Liver (tissue), 9 donors: ENCODE data around the gene C4B. TPM values are rescaled to one million over a fixed set of nuclear protein-coding genes. Genes with fewer than 3 reads are reported as not detected.
"Not testable (repeated sequence)": the region's sequence is repeated elsewhere in the genome, so short reads cannot be mapped to it uniquely, and the experiment has no call there.

Source experiments
- DNase-seq: peaks from one replicate; pipeline ENCODE4 v3.0.0-alpha.2; 2017; ENCODE audit warnings: low spot score
- H3K27ac ChIP-seq, 2 donors: one replicate each; pipeline ENCODE4 v1.7.0; 2013; ENCODE audit warnings: inconsistent platforms in 2 of 2, low read length in 2 of 2, control low read depth in 1 of 2, low read depth in 1 of 2, mild to moderate bottlenecking in 1 of 2
- H3K27me3 ChIP-seq, 4 donors: one replicate each; pipeline versions ENCODE4 v1.6.1 to v1.7.0; 2013; ENCODE audit warnings: low read length in 3 of 4, inconsistent platforms in 1 of 4, mild to moderate bottlenecking in 1 of 4, moderate library complexity in 1 of 4; ENCODE audit not compliant: control insufficient read depth in 4 of 4, insufficient read depth in 4 of 4
- H3K36me3 ChIP-seq, 4 donors: one replicate each; pipeline versions ENCODE4 v1.6.1 to v1.7.0; 2013; ENCODE audit warnings: low read length in 3 of 4, mild to moderate bottlenecking in 3 of 4, low read depth in 1 of 4, moderate library complexity in 1 of 4; ENCODE audit not compliant: control insufficient read depth in 4 of 4, insufficient read depth in 3 of 4
- H3K4me1 ChIP-seq, 4 donors: one replicate each; pipeline versions ENCODE4 v1.6.1 to v1.7.0; 2013; ENCODE audit warnings: low read length in 3 of 4, mild to moderate bottlenecking in 3 of 4, moderate library complexity in 1 of 4; ENCODE audit not compliant: control insufficient read depth in 4 of 4, insufficient read depth in 4 of 4
- H3K4me3 ChIP-seq, 3 donors: one replicate each; pipeline versions ENCODE4 v1.6.1 to v1.7.0; 2013; ENCODE audit warnings: low read length in 3 of 3, control low read depth in 1 of 3, low read depth in 1 of 3, mild to moderate bottlenecking in 1 of 3
- H3K9ac ChIP-seq, 2 donors: one replicate each; pipeline ENCODE4 v1.7.0; 2013; ENCODE audit warnings: low read length in 2 of 2, mild to moderate bottlenecking in 2 of 2, moderate library complexity in 2 of 2, control low read depth in 1 of 2, low read depth in 1 of 2
- H3K9me3 ChIP-seq, 4 donors: one replicate each; pipeline versions ENCODE4 v1.6.1 to v1.7.0; 2013; ENCODE audit warnings: low read length in 3 of 4; ENCODE audit not compliant: control insufficient read depth in 4 of 4
- HNF4A ChIP-seq, 2 donors: conservative IDR thresholded peaks; 2 replicates each; pipeline ENCODE4 v1.6.1; 2016; ENCODE audit warnings: antibody characterized with exemption in 2 of 2, mild to moderate bottlenecking in 2 of 2
- RXRA ChIP-seq, 2 donors: IDR thresholded peaks; 2 replicates each; pipeline ENCODE4 v1.6.1; 2017 to 2018; ENCODE audit warnings: antibody characterized with exemption in 2 of 2, mild to moderate bottlenecking in 1 of 2
- SP1 ChIP-seq: IDR thresholded peaks from 2 replicates; pipeline ENCODE4 v1.6.1; 2018; ENCODE audit warnings: antibody characterized with exemption, mild to moderate bottlenecking
- WGBS: extraction: QIAGEN DNeasy Blood & Tissue Kit; methylation state at CpG from one replicate; pipeline ENCODE4 v1.1.7; 2013; 5-methylcytosine and 5-hydroxymethylcytosine counted together
- polyA plus RNA-seq, 2 donors: library from polyadenylated mRNA; stranded (reverse) in 1 of 2; unstranded in 1 of 2; fragments of 200-250 nt in 1 of 2; fragments of >200 nt in 1 of 2; fragmentation: Nextera tagmentation in 1 of 2; extraction: Ambion mirVana in 1 of 2; gene quantifications; one replicate each; pipeline versions ENCODE4 v1.2.1 to v1.2.3, GENCODE V29; 2013 to 2015
- total RNA-seq, 2 donors: library from RNA; depleted of rRNA; stranded (reverse); fragments of >200 nt; gene quantifications; one replicate each; pipeline ENCODE4 v1.2.3, GENCODE V29; 2014
- donor health status: healthy.
- donor health status: healthy.
- donor health status: healthy.
- donor health status: healthy.
- donor health status: healthy.

Gene C4B
- total and polyA plus RNA-seq, 4 donors: 666 to 3,560 (median 1,406) TPM

- H3K27ac ChIP-seq: peak overlapping the region; percentile 20 to 46
- H3K4me3 ChIP-seq, H3K9ac ChIP-seq, H3K4me1 ChIP-seq, DNase-seq, H3K9me3 ChIP-seq, H3K27me3 ChIP-seq, H3K36me3 ChIP-seq: not testable (repeated sequence)
- WGBS: 91% methylated on average over 4 of the region's 5 CpGs
- TF ChIP-seq RXRA (IDR thresholded peaks at IDR 0.05) (peak in 1 of 2 donors; percentile 30), SP1 (peak; percentile 22), HNF4A (conservative IDR thresholded peaks at IDR 0.05) (peak; percentile 69 to 71)
Observed at GRCh38 chr6:32037136-32037535, 22.5 kb downstream of the C4B start.

DNA sequence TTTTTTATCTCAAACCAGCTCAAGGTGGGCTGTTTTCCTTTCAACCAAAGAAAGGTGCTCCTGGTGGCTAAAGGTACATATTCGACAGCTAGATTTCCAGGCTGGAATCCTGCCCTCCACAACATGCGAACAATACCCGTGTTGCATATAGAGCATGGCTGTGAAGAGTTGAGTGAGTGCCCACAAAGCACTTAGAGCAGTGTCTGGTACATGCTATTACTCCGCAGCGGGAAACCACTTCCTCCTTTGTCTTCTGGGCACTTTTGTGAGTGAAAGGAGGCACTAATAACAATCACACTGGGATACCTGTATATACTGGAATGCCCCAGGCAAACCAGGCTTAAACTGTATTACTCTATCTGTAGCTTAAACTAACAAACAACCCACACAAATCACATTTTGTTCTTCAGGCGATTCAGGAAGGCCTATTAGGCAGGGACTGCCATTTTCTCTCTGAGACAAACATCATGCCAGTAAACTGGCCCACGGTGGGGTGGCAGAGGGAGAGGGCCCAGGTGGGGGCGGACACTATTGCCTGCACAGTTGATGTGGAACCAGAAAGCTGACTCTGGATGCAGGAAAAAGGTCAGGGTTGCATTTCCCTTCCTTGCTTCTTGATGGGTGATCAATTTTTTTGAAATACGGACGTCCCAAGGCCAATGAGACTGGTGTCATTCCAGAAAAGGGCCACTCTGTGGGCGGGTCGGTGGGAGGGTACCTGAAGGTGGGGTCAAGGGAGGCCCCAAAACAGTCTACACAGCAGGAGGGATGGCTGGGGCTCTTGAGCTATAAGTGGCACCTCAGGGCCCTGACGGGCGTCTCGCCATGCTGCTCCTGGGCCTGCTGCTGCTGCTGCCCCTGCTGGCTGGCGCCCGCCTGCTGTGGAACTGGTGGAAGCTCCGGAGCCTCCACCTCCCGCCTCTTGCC is 23.3 kb downstream of the C4B start, which contains the start of gene CYP21A2:
CYP21A2 (plus strand) TSS at position 818 of the 927 bp plus-strand sequence; CDS start at position 826, 8 bp downstream.
- not testable (repeated sequence) for H3K4me3 ChIP-seq, H3K27me3 ChIP-seq, DNase-seq, H3K4me1 ChIP-seq, H3K36me3 ChIP-seq, H3K9ac ChIP-seq, H3K9me3 ChIP-seq
- peak within 1 kb of the TSS; percentile 41 to 56 for H3K27ac ChIP-seq
- 59% methylated on average over 15 of the region's 19 CpGs for WGBS
- TF ChIP-seq HNF4A (conservative IDR thresholded peaks at IDR 0.05) (peak in 1 of 2 donors; percentile 53), RXRA (IDR thresholded peaks at IDR 0.05) (peak in 1 of 2 donors; percentile 59)

DNA sequence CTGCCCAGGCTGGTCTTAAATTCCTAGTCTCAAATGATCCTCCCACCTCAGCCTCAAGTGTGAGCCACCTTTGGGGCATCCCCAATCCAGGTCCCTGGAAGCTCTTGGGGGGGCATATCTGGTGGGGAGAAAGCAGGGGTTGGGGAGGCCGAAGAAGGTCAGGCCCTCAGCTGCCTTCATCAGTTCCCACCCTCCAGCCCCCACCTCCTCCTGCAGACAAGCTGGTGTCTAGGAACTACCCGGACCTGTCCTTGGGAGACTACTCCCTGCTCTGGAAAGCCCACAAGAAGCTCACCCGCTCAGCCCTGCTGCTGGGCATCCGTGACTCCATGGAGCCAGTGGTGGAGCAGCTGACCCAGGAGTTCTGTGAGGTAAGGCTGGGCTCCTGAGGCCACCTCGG is 24.3 kb downstream of the C4B start:
- not testable (repeated sequence) for H3K4me3 ChIP-seq, H3K27ac ChIP-seq, H3K36me3 ChIP-seq, H3K9me3 ChIP-seq, H3K4me1 ChIP-seq, H3K27me3 ChIP-seq, DNase-seq, H3K9ac ChIP-seq
- WGBS: 68% methylated on average over 4 of the region's 5 CpGs

DNA sequence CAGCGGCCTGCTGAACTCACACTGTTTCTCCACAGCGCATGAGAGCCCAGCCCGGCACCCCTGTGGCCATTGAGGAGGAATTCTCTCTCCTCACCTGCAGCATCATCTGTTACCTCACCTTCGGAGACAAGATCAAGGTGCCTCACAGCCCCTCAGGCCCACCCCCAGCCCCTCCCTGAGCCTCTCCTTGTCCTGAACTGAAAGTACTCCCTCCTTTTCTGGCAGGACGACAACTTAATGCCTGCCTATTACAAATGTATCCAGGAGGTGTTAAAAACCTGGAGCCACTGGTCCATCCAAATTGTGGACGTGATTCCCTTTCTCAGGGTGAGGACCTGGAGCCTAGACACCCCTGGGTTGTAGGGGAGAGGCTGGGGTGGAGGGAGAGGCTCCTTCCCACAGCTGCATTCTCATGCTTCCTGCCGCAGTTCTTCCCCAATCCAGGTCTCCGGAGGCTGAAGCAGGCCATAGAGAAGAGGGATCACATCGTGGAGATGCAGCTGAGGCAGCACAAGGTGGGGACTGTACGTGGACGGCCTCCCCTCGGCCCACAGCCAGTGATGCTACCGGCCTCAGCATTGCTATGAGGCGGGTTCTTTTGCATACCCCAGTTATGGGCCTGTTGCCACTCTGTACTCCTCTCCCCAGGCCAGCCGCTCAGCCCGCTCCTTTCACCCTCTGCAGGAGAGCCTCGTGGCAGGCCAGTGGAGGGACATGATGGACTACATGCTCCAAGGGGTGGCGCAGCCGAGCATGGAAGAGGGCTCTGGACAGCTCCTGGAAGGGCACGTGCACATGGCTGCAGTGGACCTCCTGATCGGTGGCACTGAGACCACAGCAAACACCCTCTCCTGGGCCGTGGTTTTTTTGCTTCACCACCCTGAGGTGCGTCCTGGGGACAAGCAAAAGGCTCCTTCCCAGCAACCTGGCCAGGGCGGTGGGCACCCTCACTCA is 25.0 kb downstream of the C4B start:
- H3K4me1 ChIP-seq, H3K9ac ChIP-seq, DNase-seq, H3K36me3 ChIP-seq, H3K27me3 ChIP-seq, H3K4me3 ChIP-seq, H3K27ac ChIP-seq, H3K9me3 ChIP-seq: not testable (repeated sequence)
- WGBS: 84% methylated on average over 23 of the region's 24 CpGs

GRCh38 chr6:32040299-32041049 is 25.9 kb downstream of the C4B start:
- H3K4me1 ChIP-seq, H3K27me3 ChIP-seq, H3K36me3 ChIP-seq, H3K9me3 ChIP-seq, DNase-seq, H3K4me3 ChIP-seq, H3K9ac ChIP-seq, H3K27ac ChIP-seq: not testable (repeated sequence)
- 92% methylated on average over 26 of the region's 43 CpGs for WGBS

DNA sequence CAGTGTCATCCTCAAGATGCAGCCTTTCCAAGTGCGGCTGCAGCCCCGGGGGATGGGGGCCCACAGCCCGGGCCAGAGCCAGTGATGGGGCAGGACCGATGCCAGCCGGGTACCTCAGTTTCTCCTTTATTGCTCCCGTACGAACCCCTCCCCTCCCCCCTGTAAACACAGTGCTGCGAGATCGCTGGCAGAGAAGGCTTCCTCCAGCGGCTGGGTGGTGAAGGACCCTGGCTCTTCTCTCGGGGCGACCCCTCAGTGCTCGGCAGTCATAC is 26.4 kb downstream of the C4B start:
- not testable (repeated sequence) for H3K4me3 ChIP-seq, H3K9ac ChIP-seq, H3K36me3 ChIP-seq, H3K9me3 ChIP-seq, H3K27ac ChIP-seq, DNase-seq, H3K27me3 ChIP-seq, H3K4me1 ChIP-seq
- WGBS: 86% methylated on average over 7 of the region's 13 CpGs

GRCh38 chr6:32041385-32041784 is 26.8 kb downstream of the C4B start:
- not testable (repeated sequence) for H3K27ac ChIP-seq, H3K9me3 ChIP-seq, H3K27me3 ChIP-seq, H3K4me1 ChIP-seq, H3K9ac ChIP-seq, H3K36me3 ChIP-seq, H3K4me3 ChIP-seq, DNase-seq
- 87% methylated on average over 6 of the region's 10 CpGs for WGBS
